HG02943 (cell line): Measurements from ENCODE around the gene ITIH4.

Experiments
- ATAC-seq: cut with Tn5 transposase; IDR thresholded peaks from one replicate; pipeline ENCODE4 v1.9.1; 2021; ENCODE audit warnings: mild to moderate bottlenecking, low read depth, moderate library complexity; ENCODE audit not compliant: unreplicated experiment

ITIH4 gene

GRCh38 chr3:52830535-52831258 is at the start of gene ITIH4:
TSS of gene ITIH4 (minus strand) at chr3:52830672. CDS start at chr3:52830642, 30 bp downstream.
- no peak for ATAC-seq

GRCh38 chr3:52880047-52880446 is 49.6 kb upstream of the ITIH4 start:
- no peak for ATAC-seq

GRCh38 chr3:52879581-52879980 is 49.1 kb upstream of the ITIH4 start:
- ATAC-seq, result no peak

GRCh38 chr3:52879090-52879489 is 48.6 kb upstream of the ITIH4 start:
- ATAC-seq, result no peak

GRCh38 chr3:52877085-52877484 is 46.6 kb upstream of the ITIH4 start:
- no peak for ATAC-seq

- no peak for ATAC-seq
These were observed 44.6 kb upstream of the ITIH4 start for GRCh38 chr3:52874864-52875587.

GRCh38 chr3:52874160-52874701 is 43.8 kb upstream of the ITIH4 start:
- ATAC-seq, result peak; percentile 49

GRCh38 chr3:52873433-52874159 is 43.1 kb upstream of the ITIH4 start:
- ATAC-seq, result no peak

GRCh38 chr3:52872245-52872644 is 41.8 kb upstream of the ITIH4 start:
- ATAC-seq, result no peak

- ATAC-seq, result no peak
These were observed 41.3 kb upstream of the ITIH4 start for GRCh38 chr3:52871761-52872160.

- ATAC-seq, result no peak
These were observed 40.0 kb upstream of the ITIH4 start for GRCh38 chr3:52870471-52870870.

GRCh38 chr3:52866427-52866826 is 36.0 kb upstream of the ITIH4 start:
- no peak for ATAC-seq

- no peak for ATAC-seq
These were observed 35.5 kb upstream of the ITIH4 start for GRCh38 chr3:52865994-52866393.

GRCh38 chr3:52860424-52860768 is 29.9 kb upstream of the ITIH4 start:
- ATAC-seq, result no peak

GRCh38 chr3:52859686-52860423 is 29.4 kb upstream of the ITIH4 start:
- ATAC-seq, result no peak

- ATAC-seq, result no peak
These were observed 27.4 kb upstream of the ITIH4 start for GRCh38 chr3:52857864-52858263.

GRCh38 chr3:52857133-52857532 is 26.7 kb upstream of the ITIH4 start:
- ATAC-seq, result no peak

- no peak for ATAC-seq
These were observed 26.2 kb upstream of the ITIH4 start for GRCh38 chr3:52856666-52857065.

- ATAC-seq, result no peak
These were observed 23.5 kb upstream of the ITIH4 start for GRCh38 chr3:52854013-52854412.

GRCh38 chr3:52852419-52852818 is 21.9 kb upstream of the ITIH4 start:
- no peak for ATAC-seq

- ATAC-seq, result no peak
These were observed 20.9 kb upstream of the ITIH4 start for GRCh38 chr3:52851348-52851747.
